ENCODE results near the gene CDHR3.

DNA sequence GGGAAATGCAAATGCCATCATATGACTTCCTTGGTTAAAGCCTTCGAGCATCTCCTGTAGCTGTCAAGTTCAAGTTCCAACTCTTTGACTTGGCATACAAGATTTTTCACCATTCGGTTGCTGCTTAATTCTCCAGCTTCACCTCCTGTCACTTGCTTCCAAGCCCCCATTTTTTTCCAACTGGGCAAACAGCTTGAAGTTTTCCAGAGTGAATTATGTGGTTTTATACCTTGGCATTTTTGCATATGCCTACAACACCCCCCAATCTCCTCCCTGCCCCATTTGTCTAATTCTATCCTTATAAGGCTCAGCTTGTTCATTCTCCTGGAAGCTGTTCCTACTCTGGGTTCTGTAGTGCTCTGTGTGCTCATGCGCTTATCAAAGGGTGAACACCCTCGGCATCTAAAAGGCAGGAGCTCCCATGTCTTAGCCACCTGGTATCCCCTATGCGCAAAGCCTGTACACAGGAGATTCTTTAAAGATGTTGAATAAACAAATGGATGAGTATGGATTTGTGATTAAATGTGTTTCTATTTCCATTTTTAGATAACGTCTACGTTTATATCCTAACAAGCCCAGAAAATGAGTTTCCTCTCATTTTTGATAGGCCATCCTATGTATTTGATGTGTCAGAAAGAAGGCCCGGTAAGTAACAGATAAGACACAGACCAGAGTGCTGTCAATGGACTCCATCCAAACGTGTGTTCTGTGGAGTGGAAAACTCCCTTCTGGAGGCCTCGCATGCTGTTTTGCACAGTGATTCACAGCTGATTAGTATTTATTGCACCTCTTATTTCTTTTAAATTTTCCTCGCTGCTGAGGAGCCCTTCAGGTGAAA, 52.5 kb downstream of the CDHR3 start:
- TF ChIP-seq SMC3 (conservative IDR thresholded peaks at IDR 0.05; ENCODE audit: poor library complexity) (no peak), EP300 (conservative IDR thresholded peaks at IDR 0.05; ENCODE audit: poor library complexity, severe bottlenecking) (no peak), EZH2 (IDR thresholded peaks at IDR 0.05; ENCODE audit: borderline replicate concordance, insufficient read depth, low read length, poor library complexity, severe bottlenecking) (no peak), POLR2AphosphoS5 (IDR thresholded peaks at IDR 0.05) (no peak), TAF1 (IDR thresholded peaks at IDR 0.05; ENCODE audit: low read depth) (no peak), RAD21 (conservative IDR thresholded peaks at IDR 0.05) (no peak)
- TF ChIP-seq, protein P1, sequence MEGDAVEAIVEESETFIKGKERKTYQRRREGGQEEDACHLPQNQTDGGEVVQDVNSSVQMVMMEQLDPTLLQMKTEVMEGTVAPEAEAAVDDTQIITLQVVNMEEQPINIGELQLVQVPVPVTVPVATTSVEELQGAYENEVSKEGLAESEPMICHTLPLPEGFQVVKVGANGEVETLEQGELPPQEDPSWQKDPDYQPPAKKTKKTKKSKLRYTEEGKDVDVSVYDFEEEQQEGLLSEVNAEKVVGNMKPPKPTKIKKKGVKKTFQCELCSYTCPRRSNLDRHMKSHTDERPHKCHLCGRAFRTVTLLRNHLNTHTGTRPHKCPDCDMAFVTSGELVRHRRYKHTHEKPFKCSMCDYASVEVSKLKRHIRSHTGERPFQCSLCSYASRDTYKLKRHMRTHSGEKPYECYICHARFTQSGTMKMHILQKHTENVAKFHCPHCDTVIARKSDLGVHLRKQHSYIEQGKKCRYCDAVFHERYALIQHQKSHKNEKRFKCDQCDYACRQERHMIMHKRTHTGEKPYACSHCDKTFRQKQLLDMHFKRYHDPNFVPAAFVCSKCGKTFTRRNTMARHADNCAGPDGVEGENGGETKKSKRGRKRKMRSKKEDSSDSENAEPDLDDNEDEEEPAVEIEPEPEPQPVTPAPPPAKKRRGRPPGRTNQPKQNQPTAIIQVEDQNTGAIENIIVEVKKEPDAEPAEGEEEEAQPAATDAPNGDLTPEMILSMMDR (IDR thresholded peaks at IDR 0.05; ENCODE audit: poor library complexity, severe bottlenecking): no peak
